Measurements from ENCODE around the gene LRCOL1.

LRCOL1 gene

DNA sequence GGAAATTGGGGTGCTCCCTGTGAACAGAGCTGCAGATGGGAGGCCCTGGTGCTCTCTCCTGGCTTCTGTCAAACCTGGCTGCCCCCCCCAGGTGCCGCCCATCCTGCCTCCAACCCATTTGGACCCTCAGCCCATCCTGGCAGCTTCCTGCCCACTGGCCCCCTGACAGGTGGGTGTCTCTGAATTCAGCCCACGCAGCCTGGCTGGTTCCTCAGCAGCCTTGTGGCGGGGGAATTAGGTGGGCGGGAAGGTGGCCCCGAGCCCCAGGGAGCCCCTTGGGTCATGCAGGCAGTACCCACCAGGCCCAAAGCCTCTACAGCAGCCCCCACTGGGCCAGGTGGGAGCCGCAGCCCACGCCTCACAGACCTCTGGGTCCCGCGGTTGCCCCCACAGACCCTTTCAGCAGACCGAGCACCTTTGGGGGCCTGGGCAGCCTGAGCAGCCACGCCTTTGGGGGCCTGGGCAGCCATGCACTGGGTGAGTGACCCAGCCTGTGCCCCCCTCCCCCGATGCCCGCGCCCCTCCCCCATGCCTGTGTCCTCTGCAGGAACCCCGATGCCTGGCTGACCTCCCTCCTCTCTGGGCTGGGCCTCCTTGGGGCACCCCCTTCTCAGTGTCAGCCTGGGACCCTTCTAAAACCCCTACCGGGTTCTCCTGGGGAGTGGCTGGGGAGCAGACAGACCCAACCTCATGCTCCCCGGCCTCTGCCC is 28.9 kb downstream of the LRCOL1 start:
- peaks cover 49% of the 10 kb centered on the region for H3K36me3 ChIP-seq (ENCODE audit: insufficient read depth, low read length)
- H3K4me3 ChIP-seq (ENCODE audit: low read depth in 1 of 2, low read length in 2 of 2) = no peak overlapping the region

GRCh38 chr12:132580701-132581292 is 29.6 kb downstream of the LRCOL1 start:
- no peak for DNase-seq
- no peak for ATAC-seq (ENCODE audit: insufficient read depth, low read depth)
- H3K9me3 ChIP-seq (ENCODE audit: insufficient read depth, low read length, severe bottlenecking) = no peaks in the 10 kb centered on the region
- H3K4me1 ChIP-seq (ENCODE audit: insufficient read depth, low read length) = no peaks in the 10 kb centered on the region
- H3K4me2 ChIP-seq (ENCODE audit: insufficient read depth, low read length) = no peak overlapping the region
- TF ChIP-seq EZH2 (IDR thresholded peaks at IDR 0.05; ENCODE audit: borderline replicate concordance, low read depth, low read length, severe bottlenecking) = no peak
- TF ChIP-seq, protein P1, sequence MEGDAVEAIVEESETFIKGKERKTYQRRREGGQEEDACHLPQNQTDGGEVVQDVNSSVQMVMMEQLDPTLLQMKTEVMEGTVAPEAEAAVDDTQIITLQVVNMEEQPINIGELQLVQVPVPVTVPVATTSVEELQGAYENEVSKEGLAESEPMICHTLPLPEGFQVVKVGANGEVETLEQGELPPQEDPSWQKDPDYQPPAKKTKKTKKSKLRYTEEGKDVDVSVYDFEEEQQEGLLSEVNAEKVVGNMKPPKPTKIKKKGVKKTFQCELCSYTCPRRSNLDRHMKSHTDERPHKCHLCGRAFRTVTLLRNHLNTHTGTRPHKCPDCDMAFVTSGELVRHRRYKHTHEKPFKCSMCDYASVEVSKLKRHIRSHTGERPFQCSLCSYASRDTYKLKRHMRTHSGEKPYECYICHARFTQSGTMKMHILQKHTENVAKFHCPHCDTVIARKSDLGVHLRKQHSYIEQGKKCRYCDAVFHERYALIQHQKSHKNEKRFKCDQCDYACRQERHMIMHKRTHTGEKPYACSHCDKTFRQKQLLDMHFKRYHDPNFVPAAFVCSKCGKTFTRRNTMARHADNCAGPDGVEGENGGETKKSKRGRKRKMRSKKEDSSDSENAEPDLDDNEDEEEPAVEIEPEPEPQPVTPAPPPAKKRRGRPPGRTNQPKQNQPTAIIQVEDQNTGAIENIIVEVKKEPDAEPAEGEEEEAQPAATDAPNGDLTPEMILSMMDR (IDR thresholded peaks at IDR 0.05; ENCODE audit: borderline replicate concordance, extremely low read depth, low read length, poor library complexity, severe bottlenecking) = no peak
- H3K27ac ChIP-seq (ENCODE audit: low read length) = no peak overlapping the region
- H4K20me1 ChIP-seq (ENCODE audit: insufficient read depth, low read length) = peaks cover 8% of the 10 kb centered on the region; the same call in 1 of the 2 replicates
- peaks cover 52% of the 10 kb centered on the region for H3K36me3 ChIP-seq (ENCODE audit: insufficient read depth, low read length)
- no peak overlapping the region for H3K9ac ChIP-seq (ENCODE audit: low read depth, low read length)
- no peaks in the 10 kb centered on the region for H3K27me3 ChIP-seq (ENCODE audit: insufficient read depth, low read length, poor library complexity)
- no peak overlapping the region for H2AFZ ChIP-seq (ENCODE audit: low read depth, low read length)
- no peaks in the 10 kb centered on the region for H3K79me2 ChIP-seq (ENCODE audit: insufficient read depth, low read length)
- H3K4me3 ChIP-seq (ENCODE audit: low read depth in 1 of 2, low read length in 2 of 2) = no peak overlapping the region

More for the DNA sequence above, 28.9 kb downstream of the LRCOL1 start:
- Histone ChIP-seq H3K4me1 (ENCODE audit: insufficient read depth, low read length) (no peaks in the 10 kb centered on the region), H3K27ac (ENCODE audit: low read length) (no peak overlapping the region), H3K9me3 (ENCODE audit: insufficient read depth, low read length, severe bottlenecking) (no peaks in the 10 kb centered on the region), H3K4me2 (ENCODE audit: insufficient read depth, low read length) (no peak overlapping the region), H4K20me1 (ENCODE audit: insufficient read depth, low read length) (peaks cover 8% of the 10 kb centered on the region; the same call in 1 of the 2 replicates), H3K27me3 (ENCODE audit: insufficient read depth, low read length, poor library complexity) (no peaks in the 10 kb centered on the region), H3K9ac (ENCODE audit: low read depth, low read length) (no peak overlapping the region), H3K79me2 (ENCODE audit: insufficient read depth, low read length) (no peaks in the 10 kb centered on the region), H2AFZ (ENCODE audit: low read depth, low read length) (no peak overlapping the region)
- TF ChIP-seq, protein P1 (IDR thresholded peaks at IDR 0.05; ENCODE audit: borderline replicate concordance, extremely low read depth, low read length, poor library complexity, severe bottlenecking) = no peak
- TF ChIP-seq EZH2 (IDR thresholded peaks at IDR 0.05; ENCODE audit: borderline replicate concordance, low read depth, low read length, severe bottlenecking) = no peak
- ATAC-seq (ENCODE audit: insufficient read depth, low read depth) = no peak
- DNase-seq = no peak

DNA sequence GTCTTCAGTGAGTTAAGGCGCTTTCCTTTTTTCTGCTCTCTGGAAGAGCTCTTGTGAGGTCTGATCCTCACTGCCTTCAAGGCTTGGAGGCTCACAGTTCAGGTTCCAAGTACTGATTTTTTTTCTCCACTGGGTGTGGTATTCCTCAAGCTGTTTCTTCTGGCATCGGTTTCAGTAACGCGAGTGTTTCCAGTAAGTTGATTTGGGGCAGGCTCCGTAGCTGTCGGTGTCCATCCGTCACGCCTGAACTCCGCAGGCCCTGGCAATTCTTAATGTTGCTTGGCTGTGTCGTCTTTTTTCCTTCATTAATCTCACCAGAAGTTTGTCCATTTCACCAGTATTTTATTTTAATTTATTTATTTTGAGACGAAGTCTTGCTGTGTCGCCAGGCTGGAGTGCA is 30.6 kb downstream of the LRCOL1 start:
- Histone ChIP-seq H3K4me3 (ENCODE audit: low read depth in 1 of 2, low read length in 2 of 2) (no peak overlapping the region), H3K36me3 (ENCODE audit: insufficient read depth, low read length) (peaks cover 61% of the 10 kb centered on the region), H3K9me3 (ENCODE audit: insufficient read depth, low read length, severe bottlenecking) (no peaks in the 10 kb centered on the region), H3K4me2 (ENCODE audit: insufficient read depth, low read length) (no peak overlapping the region), H3K4me1 (ENCODE audit: insufficient read depth, low read length) (no peaks in the 10 kb centered on the region), H3K79me2 (ENCODE audit: insufficient read depth, low read length) (no peaks in the 10 kb centered on the region), H3K9ac (ENCODE audit: low read depth, low read length) (no peak overlapping the region), H3K27ac (ENCODE audit: low read length) (no peak overlapping the region), H4K20me1 (ENCODE audit: insufficient read depth, low read length) (peaks cover 12% of the 10 kb centered on the region; the same call in 1 of the 2 replicates), H2AFZ (ENCODE audit: low read depth, low read length) (no peak overlapping the region), H3K27me3 (ENCODE audit: insufficient read depth, low read length, poor library complexity) (no peaks in the 10 kb centered on the region)
- ATAC-seq (ENCODE audit: insufficient read depth, low read depth) (no peak), DNase-seq (no peak)
- TF ChIP-seq, protein P1 (IDR thresholded peaks at IDR 0.05; ENCODE audit: borderline replicate concordance, extremely low read depth, low read length, poor library complexity, severe bottlenecking) = no peak
- TF ChIP-seq EZH2 (IDR thresholded peaks at IDR 0.05; ENCODE audit: borderline replicate concordance, low read depth, low read length, severe bottlenecking) = no peak

All from DND-41 (cell line).